Activated CD4-positive, alpha-beta T cell treated with anti-CD3 and anti-CD28 coated beads for 48 hours (primary cell): ENCODE results near the gene FAHD1.

Experiments
- DNase-seq: peaks from one replicate; pipeline ENCODE4 v3.0.0-alpha.2; 2020

Gene FAHD1

GRCh38 chr16:1826691-1827573 lies at the start of gene FAHD1, which contains the start of gene HAGH:
TSS of gene FAHD1 (plus strand) at chr16:1827206. CDS start at chr16:1827239, 33 bp downstream.
TSS of gene HAGH (minus strand) at chr16:1826825. CDS start at chr16:1826787, 38 bp downstream.
- peak; percentile 92 for DNase-seq

- DNase-seq = no peak
These were observed 49.4 kb upstream of the FAHD1 start for GRCh38 chr16:1777375-1778199.

GRCh38 chr16:1778200-1779179 lies 48.5 kb upstream of the FAHD1 start:
- DNase-seq = no peak

GRCh38 chr16:1779234-1779701 lies 47.7 kb upstream of the FAHD1 start:
- no peak for DNase-seq

GRCh38 chr16:1779741-1780676 lies 47.0 kb upstream of the FAHD1 start:
- no peak for DNase-seq

GRCh38 chr16:1780677-1781072 lies 46.3 kb upstream of the FAHD1 start:
- no peak for DNase-seq

- DNase-seq = no peak
These were observed 45.8 kb upstream of the FAHD1 start for GRCh38 chr16:1781254-1781653.

GRCh38 chr16:1781758-1782407 lies 45.1 kb upstream of the FAHD1 start:
- peak; percentile 51 for DNase-seq

- DNase-seq = peak; percentile 99
These were observed 44.4 kb upstream of the FAHD1 start, which contains the start of the genes NUBP2 and SPSB3 for GRCh38 chr16:1782408-1783264. TSS of gene NUBP2 (plus strand) at chr16:1782960. CDS start at chr16:1783021, 61 bp downstream. TSS of gene SPSB3 (minus strand) at chr16:1782571. CDS start at chr16:1781483, 1,088 bp downstream.

- DNase-seq = no peak
These were observed 41.8 kb upstream of the FAHD1 start for GRCh38 chr16:1784977-1785845.

GRCh38 chr16:1785846-1786170 lies 41.2 kb upstream of the FAHD1 start:
- DNase-seq = no peak

GRCh38 chr16:1786242-1787055 lies 40.6 kb upstream of the FAHD1 start:
- no peak for DNase-seq

GRCh38 chr16:1787056-1787321 lies 40.0 kb upstream of the FAHD1 start:
- DNase-seq = no peak

GRCh38 chr16:1787322-1788094 lies 39.5 kb upstream of the FAHD1 start:
- DNase-seq = peak; percentile 1

- peak; percentile 1 for DNase-seq
These were observed 38.8 kb upstream of the FAHD1 start for GRCh38 chr16:1788095-1788707.

- DNase-seq = peak; percentile 1
These were observed 38.3 kb upstream of the FAHD1 start for GRCh38 chr16:1788708-1789100.

- DNase-seq = no peak
These were observed 37.4 kb upstream of the FAHD1 start for GRCh38 chr16:1789643-1790045.
